Measurements from ENCODE around the gene AP3S1. TPM values are rescaled to one million over a fixed set of nuclear protein-coding genes. Genes with fewer than 3 reads are reported as not detected.

AP3S1 gene
- total RNA-seq, 1 donor from 2014 or later = 157 TPM

DNA sequence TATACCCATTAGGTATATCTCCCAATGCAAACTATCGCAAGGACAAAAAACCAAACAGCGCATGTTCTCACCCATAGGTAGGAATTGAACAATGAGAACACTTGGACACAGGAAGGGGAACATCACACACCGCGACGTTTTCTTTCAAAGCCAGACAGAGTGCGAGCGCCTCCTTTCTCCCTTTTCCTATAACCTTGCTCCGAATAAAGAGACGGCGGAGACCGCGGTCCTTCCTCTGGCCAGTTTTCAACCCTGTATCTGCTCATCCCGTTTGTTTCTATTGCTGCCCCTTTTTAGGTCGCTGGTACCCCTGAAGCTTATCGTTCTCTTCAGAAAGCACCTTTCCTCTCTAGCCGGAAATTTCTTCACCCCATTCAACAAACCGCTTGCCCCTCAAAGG lies 121.8 kb downstream of the AP3S1 start:
- Mint-ChIP-seq H3K9me3 (peaks cover 4% of the 10 kb centered on the region), H3K4me3 (peak overlapping the region; percentile 27), H3K27ac (no peak overlapping the region), H3K36me3 (no peaks in the 10 kb centered on the region), H3K27me3 (ENCODE audit: insufficient read depth, low read depth) (peaks cover 16% of the 10 kb centered on the region), H3K4me1 (no peaks in the 10 kb centered on the region)
- Histone ChIP-seq H3K9ac (no peak overlapping the region), H3K79me2 (ENCODE audit: low read depth) (no peaks in the 10 kb centered on the region), H4K20me1 (ENCODE audit: low read depth) (no peaks in the 10 kb centered on the region), H3K4me3 (no peak overlapping the region), H3K27ac (no peak overlapping the region), H3K4me2 (peak overlapping the region; percentile 69), H3F3A (ENCODE audit: low read depth) (no peaks in the 10 kb centered on the region), H3K27me3 (peaks cover 76% of the 10 kb centered on the region), H3K36me3 (no peaks in the 10 kb centered on the region), H3K4me1 (no peaks in the 10 kb centered on the region), H3K9me3 (ENCODE audit: low read depth) (no peaks in the 10 kb centered on the region), H2AFZ (replicated peaks) (no peak overlapping the region)
- TF ChIP-seq EZH2phosphoT487 (IDR thresholded peaks at IDR 0.05) (no peak), EZH2 (IDR thresholded peaks at IDR 0.05) (no peak)
- TF ChIP-seq, protein P1, sequence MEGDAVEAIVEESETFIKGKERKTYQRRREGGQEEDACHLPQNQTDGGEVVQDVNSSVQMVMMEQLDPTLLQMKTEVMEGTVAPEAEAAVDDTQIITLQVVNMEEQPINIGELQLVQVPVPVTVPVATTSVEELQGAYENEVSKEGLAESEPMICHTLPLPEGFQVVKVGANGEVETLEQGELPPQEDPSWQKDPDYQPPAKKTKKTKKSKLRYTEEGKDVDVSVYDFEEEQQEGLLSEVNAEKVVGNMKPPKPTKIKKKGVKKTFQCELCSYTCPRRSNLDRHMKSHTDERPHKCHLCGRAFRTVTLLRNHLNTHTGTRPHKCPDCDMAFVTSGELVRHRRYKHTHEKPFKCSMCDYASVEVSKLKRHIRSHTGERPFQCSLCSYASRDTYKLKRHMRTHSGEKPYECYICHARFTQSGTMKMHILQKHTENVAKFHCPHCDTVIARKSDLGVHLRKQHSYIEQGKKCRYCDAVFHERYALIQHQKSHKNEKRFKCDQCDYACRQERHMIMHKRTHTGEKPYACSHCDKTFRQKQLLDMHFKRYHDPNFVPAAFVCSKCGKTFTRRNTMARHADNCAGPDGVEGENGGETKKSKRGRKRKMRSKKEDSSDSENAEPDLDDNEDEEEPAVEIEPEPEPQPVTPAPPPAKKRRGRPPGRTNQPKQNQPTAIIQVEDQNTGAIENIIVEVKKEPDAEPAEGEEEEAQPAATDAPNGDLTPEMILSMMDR (IDR thresholded peaks at IDR 0.05) = no peak
- peak; percentile 33 for DNase-seq (ENCODE audit: low spot score)

Other genes with a start within 250 kb of the AP3S1 start
- 0.03 TPM in 1 of 2 replicates, not detected in the other for gene TICAM2, start 239.5 kb upstream of the AP3S1 start, total RNA-seq (ENCODE audit: low replicate concordance)
- gene TMED7, start 215.9 kb upstream of the AP3S1 start, total RNA-seq (ENCODE audit: low replicate concordance) = 72.4 and 112 TPM in 2 replicates
- 18.4 and 21.9 TPM in 2 replicates for gene CDO1, start 25.3 kb upstream of the AP3S1 start, total RNA-seq (ENCODE audit: low replicate concordance)
- gene ATG12, start 370 bp upstream of the AP3S1 start, total RNA-seq (ENCODE audit: low replicate concordance) = 50.4 and 122 TPM in 2 replicates
- gene LVRN, start 120.5 kb downstream of the AP3S1 start, total RNA-seq (ENCODE audit: low replicate concordance) = 0.41 and 0.53 TPM in 2 replicates
- not detected in 2 replicates for gene ARL14EPL, start 190.5 kb downstream of the AP3S1 start, total RNA-seq (ENCODE audit: low replicate concordance)
- 46.6 and 77.0 TPM in 2 replicates for gene COMMD10, start 243.1 kb downstream of the AP3S1 start, total RNA-seq (ENCODE audit: low replicate concordance)